GM19193 (cell line): Measurements from ENCODE around the gene SGSM1.

Source experiments
- POLR2A ChIP-seq: IDR thresholded peaks from 4 replicates; pipeline ENCODE4 v1.6.1; 2011; ENCODE audit not compliant: insufficient read depth, insufficient read length; ENCODE audit errors: extremely low read depth

The SGSM1 gene

DNA sequence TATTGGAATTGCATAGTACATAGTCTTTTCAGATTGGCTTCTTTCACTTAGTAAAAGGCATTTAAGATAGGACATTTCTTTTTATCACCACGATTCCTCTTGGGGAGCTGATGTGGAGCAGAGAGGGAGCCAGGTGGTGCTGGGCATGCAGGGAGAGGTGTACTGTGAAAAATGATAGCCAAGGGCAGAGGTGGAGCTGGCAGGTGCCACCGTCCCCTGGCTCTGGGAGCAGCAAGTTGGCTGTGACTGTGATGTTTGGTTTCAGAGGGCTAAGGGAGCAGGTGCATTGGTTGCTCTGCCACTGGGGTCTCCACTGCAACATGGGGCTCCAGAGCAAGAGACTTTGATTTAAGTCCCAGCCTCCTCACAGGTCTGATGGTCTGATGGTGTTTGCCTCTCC, 16.5 kb downstream of the SGSM1 start:
- no peak for TF ChIP-seq POLR2A

DNA sequence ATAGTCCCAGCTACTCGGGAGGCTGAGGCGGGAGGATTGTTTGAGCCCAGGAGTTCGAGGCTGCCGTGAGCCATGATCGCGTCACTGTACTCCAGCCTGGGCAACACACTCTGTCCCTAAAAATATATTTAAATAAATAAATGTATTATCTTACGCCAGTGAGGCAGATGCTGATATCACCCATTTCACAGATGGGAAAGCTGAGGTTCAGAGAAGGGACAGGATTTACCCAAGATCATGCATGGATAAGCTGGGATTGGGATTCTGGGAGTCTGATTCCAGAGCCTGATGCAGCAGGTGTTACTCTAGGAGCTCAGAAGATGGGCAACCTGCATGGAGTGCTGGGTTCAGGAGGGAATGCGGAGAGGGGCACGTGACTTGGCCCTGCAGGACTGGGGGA, 17.8 kb downstream of the SGSM1 start:
- TF ChIP-seq POLR2A, result no peak

DNA sequence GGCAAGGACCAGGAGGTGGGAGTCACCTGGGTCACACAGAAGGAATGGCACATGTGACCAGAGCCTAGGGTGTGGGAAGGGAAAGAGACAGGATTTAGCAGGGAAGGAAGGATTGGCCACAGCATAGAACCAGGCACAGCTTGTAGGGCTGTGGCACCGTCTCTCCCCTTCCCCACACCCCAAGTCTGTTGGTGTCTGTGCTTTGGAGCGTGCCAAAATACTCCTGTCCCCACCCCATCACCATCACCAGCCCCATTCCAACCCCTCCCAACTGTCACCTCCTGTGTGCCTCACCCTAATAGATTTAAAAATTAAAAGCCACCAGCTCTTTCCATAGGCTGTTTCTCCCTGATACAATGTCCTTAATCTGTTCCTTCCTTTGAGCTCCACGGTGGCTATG, 18.2 kb downstream of the SGSM1 start:
- TF ChIP-seq POLR2A, result no peak

DNA sequence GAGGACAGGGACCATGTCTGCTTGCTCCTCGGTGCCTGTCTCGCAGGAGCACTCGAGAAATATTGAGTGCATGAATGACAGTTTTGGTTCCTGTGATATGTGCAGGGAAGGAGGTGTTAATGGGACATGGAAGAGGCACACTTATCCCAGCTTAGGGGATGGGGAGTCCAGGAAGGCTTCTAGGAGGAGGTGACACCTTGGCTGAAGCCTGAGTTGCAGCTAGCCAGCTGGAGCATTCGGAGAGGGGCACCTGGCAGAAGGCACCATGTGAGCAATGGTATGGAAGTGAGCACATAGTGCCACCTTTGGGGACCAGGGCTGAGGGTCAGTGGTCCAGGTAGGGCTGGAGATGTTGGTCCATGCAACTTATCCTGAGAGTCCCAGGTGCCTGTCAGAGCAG, 18.9 kb downstream of the SGSM1 start:
- TF ChIP-seq POLR2A, result no peak

DNA sequence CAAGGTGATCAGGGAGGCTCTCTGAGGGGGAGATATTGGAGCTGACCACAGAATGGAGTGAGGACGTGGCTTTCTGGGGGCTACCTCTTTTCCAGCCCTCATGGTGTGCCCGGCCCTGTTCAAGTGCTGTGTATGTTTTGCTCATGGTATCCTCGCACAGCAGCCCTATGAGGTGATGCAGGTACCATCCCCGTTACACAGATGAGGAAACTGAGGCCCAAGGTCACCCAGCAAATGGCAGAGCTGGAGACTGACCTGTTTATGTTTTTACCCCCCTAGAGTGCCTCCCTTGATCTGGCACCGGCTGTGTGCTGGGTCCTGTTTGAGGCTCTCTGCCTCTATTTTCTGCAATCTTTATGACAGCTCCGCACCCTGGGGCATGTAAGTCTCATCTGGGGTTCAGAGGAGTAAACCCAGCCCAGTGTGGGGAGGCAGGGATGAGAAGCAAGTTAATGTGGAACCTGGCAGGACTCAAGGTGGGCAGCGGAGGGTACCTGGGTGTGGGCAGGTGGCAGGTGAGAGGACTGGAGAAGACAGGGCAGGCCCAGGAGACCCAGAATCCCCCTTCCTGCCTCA, 20.8 kb downstream of the SGSM1 start:
- TF ChIP-seq POLR2A, result no peak

DNA sequence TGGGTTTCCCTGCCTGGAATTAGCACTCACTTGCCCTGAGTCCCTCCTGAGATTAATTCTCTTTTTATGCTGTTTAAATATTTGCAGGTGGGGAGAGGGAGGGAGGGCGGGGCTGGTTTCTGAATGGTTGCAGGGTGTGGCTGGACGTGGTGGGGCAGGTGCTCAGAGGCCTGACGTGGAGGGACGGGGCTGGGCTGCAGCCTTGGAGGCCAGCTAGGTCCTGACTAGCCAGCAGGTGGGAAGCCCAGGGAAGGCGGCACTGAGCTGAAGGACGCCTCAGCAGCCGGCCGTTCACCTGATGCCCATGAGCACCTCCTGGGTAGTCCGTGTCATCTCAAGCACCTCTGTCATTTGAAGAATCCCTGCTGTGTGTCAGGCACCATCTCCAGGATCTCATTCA, 21.3 kb downstream of the SGSM1 start:
- TF ChIP-seq POLR2A, result no peak

DNA sequence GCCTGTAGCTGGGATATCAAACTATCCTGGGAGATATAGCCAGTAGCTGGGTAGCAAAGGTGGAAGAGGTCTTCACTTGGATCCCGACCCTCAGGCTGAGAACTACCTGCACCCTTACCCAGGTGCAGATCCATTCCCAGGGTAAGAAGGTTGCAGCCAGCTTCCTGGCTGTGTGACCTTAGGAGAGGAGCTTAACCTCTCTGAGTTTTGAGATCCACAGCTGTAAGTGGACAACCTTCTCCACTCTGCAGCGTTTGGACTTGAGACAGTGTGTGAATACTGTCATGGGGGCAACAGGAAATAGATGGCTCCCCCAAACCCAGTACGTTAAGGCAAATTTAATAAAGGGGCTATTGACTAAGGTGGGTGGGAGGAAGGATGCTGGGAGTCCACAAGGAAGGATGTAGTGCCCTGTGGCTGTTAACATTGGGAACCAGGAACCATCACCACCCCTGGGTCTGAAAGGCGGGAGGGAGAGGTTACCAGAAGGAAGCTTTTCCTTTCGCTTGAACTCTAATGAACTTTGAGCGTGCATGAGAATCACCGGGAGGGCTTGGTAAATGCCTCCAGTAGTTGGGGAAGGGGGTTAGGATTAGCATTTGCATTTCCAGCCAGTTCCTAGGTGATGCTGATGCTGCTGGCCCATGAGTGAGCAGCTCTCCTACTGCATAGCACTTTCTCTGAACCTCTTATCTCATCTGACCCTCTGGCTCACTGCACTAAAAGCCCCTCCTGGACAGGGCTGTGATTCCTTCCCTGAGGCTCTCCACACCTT, 24.4 kb downstream of the SGSM1 start:
- no peak for TF ChIP-seq POLR2A

DNA sequence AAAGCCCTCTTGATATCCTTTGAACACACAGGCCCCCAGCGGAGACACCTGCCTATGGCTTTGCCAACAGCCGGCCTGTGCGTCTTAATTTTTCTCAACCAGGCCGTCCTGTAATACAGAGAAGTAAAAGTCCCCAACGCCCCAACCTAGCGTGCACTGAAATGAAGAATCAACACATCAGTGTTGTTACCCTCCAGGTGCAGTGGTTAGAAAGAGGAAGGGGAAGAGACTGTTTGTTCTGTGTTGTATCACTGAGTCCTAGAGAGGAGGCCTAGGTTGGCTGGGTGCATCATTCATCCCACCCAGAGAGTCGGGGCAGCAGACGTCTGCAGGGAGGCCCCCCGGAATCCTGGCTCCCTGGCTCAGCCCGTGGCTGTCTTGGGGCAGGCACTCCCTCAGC, 25.7 kb downstream of the SGSM1 start:
- TF ChIP-seq POLR2A, result no peak

DNA sequence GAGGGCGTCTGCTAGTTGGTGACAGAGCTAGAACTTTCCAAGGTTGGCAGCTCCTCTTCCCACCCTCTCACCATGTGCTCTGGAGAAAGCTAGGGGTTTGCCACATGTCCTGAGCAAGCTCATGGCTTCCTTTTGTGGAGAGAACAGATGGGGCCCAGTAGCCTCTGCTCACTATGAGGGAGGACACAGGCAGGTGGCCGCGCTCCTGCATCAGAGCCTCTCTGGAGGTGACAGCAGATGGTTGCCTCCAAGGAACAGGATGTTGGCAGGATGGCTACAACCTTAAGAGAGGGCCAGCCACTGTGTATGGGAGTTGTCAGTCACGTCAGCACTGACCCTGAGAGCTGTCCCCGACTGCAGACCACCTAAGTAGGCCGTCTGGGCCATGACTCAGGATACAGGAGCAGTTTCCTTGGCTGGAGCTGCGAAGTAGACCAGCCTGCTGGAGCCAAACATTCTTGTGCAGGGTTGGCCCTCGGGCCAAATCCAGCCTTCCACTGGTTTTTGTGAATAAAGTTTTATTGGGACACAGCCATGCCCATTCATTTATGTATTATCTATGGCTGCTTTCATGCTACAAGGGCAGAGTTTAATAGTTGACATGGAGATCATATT, 28.0 kb downstream of the SGSM1 start:
- no peak for TF ChIP-seq POLR2A

DNA sequence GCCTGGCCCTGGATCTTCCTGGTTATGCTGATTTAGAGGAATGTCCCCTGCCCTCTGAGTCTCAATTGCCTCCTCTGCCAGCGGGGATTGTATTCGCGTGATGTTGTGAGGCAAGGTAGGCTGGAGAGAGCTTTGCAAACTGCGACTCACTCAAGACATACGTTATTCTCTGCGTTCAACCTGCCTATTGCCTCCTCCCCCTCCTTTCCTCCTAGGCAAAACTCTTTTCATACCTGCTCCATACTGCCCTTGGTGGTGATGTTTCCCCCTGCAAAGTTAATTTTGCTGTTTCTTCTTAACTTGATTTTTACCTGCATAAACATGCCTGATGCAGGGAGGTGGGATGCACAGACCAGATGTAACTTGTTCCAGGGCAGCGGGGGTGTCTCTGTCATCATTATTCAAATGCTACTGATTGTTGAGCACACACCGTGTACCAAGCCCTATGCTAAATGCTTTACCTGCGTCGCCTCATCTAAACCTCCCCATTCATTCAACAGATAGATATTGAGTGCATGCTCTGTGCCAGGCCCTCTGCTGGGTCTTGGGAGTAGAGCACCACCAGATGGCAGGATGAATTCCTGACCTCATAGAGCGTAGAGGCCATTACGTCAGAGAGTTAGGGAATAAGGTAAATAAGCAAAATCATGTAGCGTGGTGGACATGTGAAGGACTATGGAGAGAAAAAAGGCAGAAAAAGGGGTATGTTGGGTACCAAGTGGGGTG, 29.0 kb downstream of the SGSM1 start:
- no peak for TF ChIP-seq POLR2A

DNA sequence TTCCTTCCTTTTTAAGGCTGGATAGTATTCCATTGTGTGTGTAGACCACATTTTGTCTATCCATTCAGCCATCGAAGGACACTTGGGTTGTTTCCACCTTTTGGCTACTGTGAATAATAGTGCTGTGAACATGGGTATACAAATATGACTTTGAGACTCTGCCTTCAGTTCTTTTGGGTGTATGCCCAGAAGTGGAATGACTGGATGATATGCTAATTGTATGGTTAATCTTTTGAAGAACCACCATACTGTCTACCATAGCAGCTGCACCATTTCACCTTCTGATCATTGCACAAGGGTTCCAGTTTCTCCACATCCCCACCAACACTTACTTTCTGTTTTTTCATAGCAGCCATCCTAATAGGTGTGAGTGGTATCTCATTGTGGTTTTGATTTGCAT, 30.3 kb downstream of the SGSM1 start:
- TF ChIP-seq POLR2A, result no peak

DNA sequence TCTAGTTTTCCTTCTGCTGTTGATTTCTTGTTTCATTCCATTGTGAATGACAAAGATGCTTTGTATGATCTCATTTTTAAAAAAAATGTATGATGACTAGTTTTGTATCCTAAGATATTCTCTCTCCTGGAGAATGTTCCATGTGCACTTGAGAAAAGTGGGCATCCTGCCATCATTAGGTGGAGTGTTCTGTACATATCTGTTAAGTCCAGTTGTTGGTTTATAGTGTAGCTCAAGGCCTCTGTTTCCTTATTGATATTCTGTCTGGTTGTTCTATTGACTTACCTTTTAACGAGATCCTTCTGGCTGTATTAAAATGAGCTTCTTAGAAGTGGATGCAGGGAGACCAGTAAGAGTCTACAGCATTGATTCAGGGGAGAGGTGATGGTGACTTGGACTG, 35.2 kb downstream of the SGSM1 start:
- no peak for TF ChIP-seq POLR2A

DNA sequence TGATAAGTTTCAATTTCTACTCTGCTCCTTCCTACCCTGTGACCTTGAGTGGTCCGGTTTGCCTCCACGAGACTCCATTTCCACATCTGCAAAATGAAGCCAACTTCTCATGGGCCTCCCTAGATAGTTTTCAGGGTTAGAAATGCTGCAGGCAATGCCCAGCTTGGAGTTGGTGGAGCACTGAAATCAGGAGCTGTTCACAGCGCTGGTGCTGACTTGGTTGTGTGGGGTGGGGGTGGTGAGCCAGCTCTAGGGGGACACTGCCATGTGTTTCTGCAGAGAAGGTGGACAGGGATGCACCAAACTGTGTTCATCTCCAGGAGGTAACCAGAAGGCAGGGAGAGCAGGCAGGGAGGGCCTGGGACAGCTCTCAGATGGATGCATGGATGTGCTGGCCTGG, 37.0 kb downstream of the SGSM1 start:
- TF ChIP-seq POLR2A, result no peak

DNA sequence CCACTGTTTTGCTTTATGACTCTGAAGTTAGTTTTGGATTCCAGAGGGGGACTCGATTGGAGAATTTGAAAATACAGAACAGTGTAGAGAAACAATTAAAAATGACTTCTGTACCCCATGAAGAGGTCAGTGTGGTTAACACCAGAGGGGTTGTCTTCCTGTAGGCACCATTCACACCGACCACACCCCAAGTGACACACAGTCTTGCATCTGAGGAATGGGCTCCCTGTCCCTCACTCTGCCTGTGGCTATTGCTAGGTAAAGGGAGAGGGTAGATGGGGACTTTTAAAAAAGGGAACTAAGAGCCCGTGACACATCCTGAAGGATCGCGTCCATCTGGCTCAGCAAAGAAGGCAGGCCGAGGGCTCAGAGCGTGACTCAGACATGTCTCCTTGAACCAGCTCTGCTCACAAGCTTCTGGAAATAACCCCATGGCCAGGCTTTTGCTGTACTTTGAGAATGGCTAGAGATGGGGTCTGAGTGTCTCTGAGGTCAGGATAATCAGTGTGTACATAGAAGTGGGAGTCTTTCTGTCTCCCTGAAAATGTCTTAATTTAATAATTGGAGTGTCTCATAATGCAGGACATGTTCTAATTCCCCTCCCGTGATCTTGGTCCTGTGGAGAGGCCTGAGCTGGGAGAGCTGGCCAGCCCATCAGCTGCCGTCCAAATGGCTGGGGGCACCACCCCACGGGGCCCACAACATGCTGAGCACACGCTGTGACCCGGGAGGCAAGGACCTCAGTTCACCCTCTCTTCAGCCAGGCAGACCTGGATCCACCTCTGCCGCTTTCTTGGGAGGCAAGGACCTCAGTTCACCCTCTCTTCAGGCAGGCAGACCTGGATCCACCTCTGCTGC, 39.3 kb downstream of the SGSM1 start:
- TF ChIP-seq POLR2A, result no peak

DNA sequence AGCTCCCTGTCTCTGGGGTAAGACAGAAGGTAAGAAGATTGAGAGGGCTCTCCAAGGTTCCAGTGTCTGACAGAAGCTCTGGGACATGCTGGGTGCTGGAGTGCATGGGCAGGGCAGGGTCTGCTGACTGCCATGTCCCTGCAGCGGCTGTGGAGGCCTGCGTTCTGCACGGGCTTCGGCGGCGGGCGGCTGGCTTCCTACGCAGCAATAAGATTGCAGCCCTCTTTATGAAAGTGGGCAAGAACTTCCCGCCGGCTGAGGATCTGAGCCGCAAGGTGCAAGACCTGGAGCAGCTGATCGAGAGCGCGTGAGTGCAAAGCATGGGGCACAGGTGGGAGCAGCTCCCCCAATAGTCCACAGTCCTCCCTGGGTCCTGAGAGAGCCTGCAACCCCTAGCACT, 41.5 kb downstream of the SGSM1 start:
- no peak for TF ChIP-seq POLR2A
